ENCODE measurements around the gene ADGRV1.

DNA sequence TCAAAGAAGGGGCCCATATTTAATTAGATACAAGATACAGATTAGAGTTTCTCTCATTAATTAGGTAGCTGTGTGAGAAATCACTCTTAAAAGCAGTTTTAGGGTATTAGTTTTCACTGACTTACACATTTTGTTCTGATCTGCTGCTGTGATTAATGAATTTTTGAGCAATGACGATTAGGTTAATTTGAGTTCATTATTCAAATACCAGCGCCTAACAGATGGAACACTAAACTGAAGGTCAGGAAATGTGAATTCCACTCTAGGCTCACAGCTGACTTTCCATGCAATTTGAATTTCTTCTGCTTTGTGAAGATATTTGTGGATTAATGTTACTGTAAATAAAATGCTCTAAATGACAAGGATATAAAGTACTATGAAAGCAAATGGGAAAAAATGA, 380.6 kb downstream of the ADGRV1 start:
- no peak for TF ChIP-seq TARDBP (IDR thresholded peaks at IDR 0.05)
- no peak for TF ChIP-seq ELF4 (IDR thresholded peaks at IDR 0.05)
- TF ChIP-seq NFRKB (IDR thresholded peaks at IDR 0.05), result no peak
